Measurements from ENCODE around the gene MT1E. TPM values are rescaled to one million over a fixed set of nuclear protein-coding genes. Genes with fewer than 3 reads are reported as not detected.

The MT1E gene
- total RNA-seq, 1 experiment from 2014 or later = 114 TPM

- ChIA-PET POLR2A (interaction anchor here (0.6 to 4.8 kb wide), 3 partner anchors 19 to 62 kb away, joined by 3 to 68 read pairs (median 27); partner anchors contain the start of genes MT1E, MT1G and MT1H), CTCF (interaction anchor here (1.0 to 4.5 kb wide), 3 partner anchors 37 to 95 kb away, joined by 3 to 28 read pairs (median 3); no protein-coding TSS in a partner anchor)
- no peak for TF ChIP-seq E2F5 (CRISPR knock-in tag; IDR thresholded peaks at IDR 0.05)
- TF ChIP-seq GABPB1 (CRISPR knock-in tag; IDR thresholded peaks at IDR 0.05) = peak; percentile 73
- Mint-ChIP-seq H3K9me3 (no peaks in the 10 kb centered on the region), H3K4me1 (peaks cover 43% of the 10 kb centered on the region), H3K36me3 (no peaks in the 10 kb centered on the region), H3K27ac (no peak overlapping the region), H3K4me3 (no peak overlapping the region), H3K27me3 (ENCODE audit: low read depth) (peaks cover 61% of the 10 kb centered on the region)
- DNase-seq (ENCODE audit: low spot score) (no peak), ATAC-seq (peak; percentile 4; the same call in 1 of the 2 replicates)
Observed at GRCh38 chr16:56607109-56607618, 18.4 kb upstream of the MT1E start.

- peak overlapping the region; percentile 18; the same call in 1 of the 2 replicates for H3K27ac Mint-ChIP-seq
- no peak for TF ChIP-seq MAX (CRISPR knock-in tag; IDR thresholded peaks at IDR 0.05)
- TF ChIP-seq IRF2 (CRISPR knock-in tag; IDR thresholded peaks at IDR 0.05; ENCODE audit: borderline replicate concordance, low read depth) = no peak
- TF ChIP-seq HMGA2 (CRISPR knock-in tag; IDR thresholded peaks at IDR 0.05) = no peak
- TF ChIP-seq ESRRA (CRISPR knock-in tag; IDR thresholded peaks at IDR 0.05; ENCODE audit: borderline replicate concordance) = no peak
- TF ChIP-seq ETV6 (CRISPR knock-in tag; IDR thresholded peaks at IDR 0.05) = no peak
- no peak for TF ChIP-seq ZBTB43 (CRISPR knock-in tag; IDR thresholded peaks at IDR 0.05)
- TF ChIP-seq PRRX2 (CRISPR knock-in tag; IDR thresholded peaks at IDR 0.05) = no peak
- no peak for TF ChIP-seq E2F5 (CRISPR knock-in tag; IDR thresholded peaks at IDR 0.05)
- no peak for TF ChIP-seq ZNF396 (CRISPR knock-in tag; IDR thresholded peaks at IDR 0.05; ENCODE audit: borderline replicate concordance)
- no peak for TF ChIP-seq FOXP1 (CRISPR knock-in tag; IDR thresholded peaks at IDR 0.05; ENCODE audit: borderline replicate concordance)
- no peak for TF ChIP-seq JUN (CRISPR knock-in tag; IDR thresholded peaks at IDR 0.05)
- TF ChIP-seq ELF4 (CRISPR knock-in tag; IDR thresholded peaks at IDR 0.05; ENCODE audit: low read depth) = no peak
- TF ChIP-seq SMAD4 (CRISPR knock-in tag; IDR thresholded peaks at IDR 0.05) = no peak
- no peak for TF ChIP-seq NFATC4 (CRISPR knock-in tag; IDR thresholded peaks at IDR 0.05)
- no peak for TF ChIP-seq USF1 (CRISPR knock-in tag; IDR thresholded peaks at IDR 0.05)
- no peak for TF ChIP-seq GRHL2 (CRISPR knock-in tag; IDR thresholded peaks at IDR 0.05; ENCODE audit: insufficient replicate concordance, severe bottlenecking)
- no peak for TF ChIP-seq GABPB1 (CRISPR knock-in tag; IDR thresholded peaks at IDR 0.05)
- no peak for TF ChIP-seq FOXK1 (CRISPR knock-in tag; IDR thresholded peaks at IDR 0.05)
- TF ChIP-seq EMX1 (CRISPR knock-in tag; IDR thresholded peaks at IDR 0.05) = no peak
- no peak for ATAC-seq
- no peaks in the 10 kb centered on the region for H3K9me3 Mint-ChIP-seq
- peaks cover 43% of the 10 kb centered on the region for H3K4me1 Mint-ChIP-seq
- H3K27me3 Mint-ChIP-seq (ENCODE audit: low read depth) = peaks cover 66% of the 10 kb centered on the region
- ChIA-PET POLR2A (interaction anchor here (1.1 to 4.8 kb wide), 4 partner anchors 19 to 75 kb away, joined by 5 to 68 read pairs (median 16); partner anchors contain the start of genes MT1E, MT1G, MT1H and MT1X), CTCF (interaction anchor here (1.0 to 4.5 kb wide), 3 partner anchors 18 to 94 kb away, joined by 3 to 28 read pairs (median 3); partner anchors contain the start of gene MT1E)
- no peak for DNase-seq (ENCODE audit: low spot score)
- no peaks in the 10 kb centered on the region for H3K36me3 Mint-ChIP-seq
- peak overlapping the region; percentile 79 for H3K4me3 Mint-ChIP-seq
Observed at GRCh38 chr16:56607675-56608042, 17.9 kb upstream of the MT1E start.

All from WTC11 (cell line).